Activated CD4-positive, alpha-beta T cell treated with anti-CD3 and anti-CD28 coated beads, Interleukin-2, Interleukin-6, amounts not matched to agents 100 ng/mL and 50 ng/mL, durations not matched to agents 16 hours and 8 hours (primary cell): ENCODE measurements around the gene TRABD2B.
A peak's percentile ranks its signal among the peaks of the same experiment; 100 is the strongest.

Experiments used
- DNase-seq: peaks from one replicate; pipeline ENCODE4 v3.0.0-alpha.2; 2020

The TRABD2B gene

GRCh38 chr1:47997289-47998200 is at the start of gene TRABD2B:
TRABD2B (minus strand) TSS chr1:47997385.
- peak; percentile 80 for DNase-seq

- no peak for DNase-seq
Observed at GRCh38 chr1:48044311-48044710, 47.1 kb upstream of the TRABD2B start.

- no peak for DNase-seq
Observed at GRCh38 chr1:48043622-48044021, 46.4 kb upstream of the TRABD2B start.

GRCh38 chr1:48040154-48040553 is 43.0 kb upstream of the TRABD2B start:
- DNase-seq = no peak

GRCh38 chr1:48039088-48040054 is 42.2 kb upstream of the TRABD2B start:
- DNase-seq = no peak

- no peak for DNase-seq
Observed at GRCh38 chr1:48038270-48038767, 41.1 kb upstream of the TRABD2B start.

GRCh38 chr1:48036710-48037355 is 39.6 kb upstream of the TRABD2B start:
- DNase-seq = no peak

GRCh38 chr1:48035371-48036141 is 38.4 kb upstream of the TRABD2B start:
- no peak for DNase-seq

- DNase-seq = no peak
Observed at GRCh38 chr1:48033495-48034045, 36.4 kb upstream of the TRABD2B start.

- no peak for DNase-seq
Observed at GRCh38 chr1:48031676-48032075, 34.5 kb upstream of the TRABD2B start.

- DNase-seq = no peak
Observed at GRCh38 chr1:48030696-48031365, 33.6 kb upstream of the TRABD2B start.

GRCh38 chr1:48030211-48030610 is 33.0 kb upstream of the TRABD2B start:
- DNase-seq = no peak

- DNase-seq = no peak
Observed at GRCh38 chr1:48028218-48029069, 31.3 kb upstream of the TRABD2B start.

GRCh38 chr1:48027533-48027835 is 30.3 kb upstream of the TRABD2B start:
- no peak for DNase-seq

GRCh38 chr1:48026701-48027532 is 29.7 kb upstream of the TRABD2B start:
- DNase-seq = no peak

- no peak for DNase-seq
Observed at GRCh38 chr1:48026275-48026674, 29.1 kb upstream of the TRABD2B start.

- DNase-seq = no peak
Observed at GRCh38 chr1:48025076-48025475, 27.9 kb upstream of the TRABD2B start.

- DNase-seq = no peak
Observed at GRCh38 chr1:48023488-48023887, 26.3 kb upstream of the TRABD2B start.

GRCh38 chr1:48022306-48022705 is 25.1 kb upstream of the TRABD2B start:
- DNase-seq = no peak
